Left lung (tissue), 10 donors: Measurements from ENCODE around the gene S100A14. TPM values are rescaled to one million over a fixed set of nuclear protein-coding genes. Genes with fewer than 3 reads are reported as not detected.
"Not testable (repeated sequence)": the region's sequence is repeated elsewhere in the genome, so short reads cannot be mapped to it uniquely, and the experiment has no call there.

Source experiments
- ATAC-seq: fragments of 200-7000 bp; cut with Tn5 transposase; one replicate; pipeline ENCODE4 v1.9.1; 2020; ENCODE audit warnings: moderate library complexity
- DNase-seq, 4 donors: peaks; one replicate each; pipeline ENCODE4 v3.0.0-alpha.2; 2013 to 2020
- H3K27ac ChIP-seq, 2 donors: fragments of 200-600 bp; sonication (generic) in 1 of 2; one replicate each; pipeline versions ENCODE4 v1.5.0 to v1.8.0; 2020 to 2021
- H3K27me3 ChIP-seq, 2 donors: fragments of 200-600 bp; sonication (generic) in 1 of 2; one replicate each; pipeline versions ENCODE4 v1.5.0 to v1.8.0; 2020 to 2021
- H3K36me3 ChIP-seq, 2 donors: fragments of 200-600 bp; sonication (generic) in 1 of 2; one replicate each; pipeline versions ENCODE4 v1.5.0 to v1.8.0; 2020 to 2021
- H3K4me1 ChIP-seq, 2 donors: fragments of 200-600 bp; one replicate each; pipeline ENCODE4 v1.8.0; 2021
- H3K4me3 ChIP-seq, 2 donors: fragments of 200-600 bp; sonication (generic) in 1 of 2; one replicate each; pipeline versions ENCODE4 v1.5.0 to v1.8.0; 2020 to 2021; ENCODE audit warnings: mild to moderate bottlenecking in 1 of 2
- H3K9me3 ChIP-seq, 2 donors: fragments of 200-600 bp; sonication (generic) in 1 of 2; one replicate each; pipeline versions ENCODE4 v1.5.0 to v1.8.0; 2020 to 2021
- CTCF ChIP-seq, 2 donors: fragments of 200-600 bp; sonication (generic) in 1 of 2; IDR thresholded peaks; one replicate each; pipeline versions ENCODE4 v1.5.0 to v1.8.0; 2021; ENCODE audit warnings: antibody characterized with exemption in 2 of 2
- intact Hi-C, 2 donors: fragments of 100-400 bp; cut with DNase I; formaldehyde crosslinking; loops; one replicate each; pipeline versions ENCODE4 v1.11.2 to v1.14.2; 2022
- polyA plus RNA-seq, 6 donors: library from polyadenylated mRNA; unstranded; fragments of 120-200 nt; gene quantifications; one replicate each; pipeline ENCODE4 v1.2.1, GENCODE V29; 2013; ENCODE audit not compliant: insufficient read length in 6 of 6
- total RNA-seq, 2 donors: library from RNA; stranded (reverse); fragmentation: NEBNext Ultra II Directional; extraction: Animal tissue kit (Norgen Biotek cat#: 25700); gene quantifications; one replicate each; pipeline ENCODE4 v1.2.1, GENCODE V29; 2021
- donor health status: DM: no; HTN: yes; CAD: no.
- donor health status: DM: no; HTN: no; CAD: no.

The S100A14 gene
- total and polyA plus RNA-seq, 8 donors = 94.9 to 179 (median 144) TPM

GRCh38 chr1:153583976-153584375, 32.1 kb downstream of the S100A14 start:
- Histone ChIP-seq H3K36me3 (no peaks in the 10 kb centered on the region), H3K9me3 (no peaks in the 10 kb centered on the region), H3K27me3 (no peaks in the 10 kb centered on the region), H3K4me3 (no peak overlapping the region), H3K27ac (no peak overlapping the region), H3K4me1 (no peaks in the 10 kb centered on the region)
- intact Hi-C loops = no loop called here
- no peak for TF ChIP-seq CTCF (IDR thresholded peaks at IDR 0.05)
- ATAC-seq = no peak
- DNase-seq = no peak

- intact Hi-C loops, H3K9me3 ChIP-seq, ATAC-seq: not testable (repeated sequence)
Measured at GRCh38 chr1:153583514-153583913, 32.6 kb downstream of the S100A14 start.

GRCh38 chr1:153582836-153583235, 33.3 kb downstream of the S100A14 start:
- H3K9me3 ChIP-seq, H3K27ac ChIP-seq, DNase-seq, H3K4me3 ChIP-seq, H3K4me1 ChIP-seq, H3K27me3 ChIP-seq, ATAC-seq, H3K36me3 ChIP-seq, intact Hi-C loops: not testable (repeated sequence)

More at GRCh38 chr1:153583514-153583913, 32.6 kb downstream of the S100A14 start:
- H3K27ac ChIP-seq, H3K27me3 ChIP-seq, H3K36me3 ChIP-seq, H3K4me1 ChIP-seq, H3K4me3 ChIP-seq, DNase-seq: not testable (repeated sequence)

GRCh38 chr1:153578936-153579335, 37.2 kb downstream of the S100A14 start:
- intact Hi-C loops = no loop called here
- ATAC-seq = no peak

DNA sequence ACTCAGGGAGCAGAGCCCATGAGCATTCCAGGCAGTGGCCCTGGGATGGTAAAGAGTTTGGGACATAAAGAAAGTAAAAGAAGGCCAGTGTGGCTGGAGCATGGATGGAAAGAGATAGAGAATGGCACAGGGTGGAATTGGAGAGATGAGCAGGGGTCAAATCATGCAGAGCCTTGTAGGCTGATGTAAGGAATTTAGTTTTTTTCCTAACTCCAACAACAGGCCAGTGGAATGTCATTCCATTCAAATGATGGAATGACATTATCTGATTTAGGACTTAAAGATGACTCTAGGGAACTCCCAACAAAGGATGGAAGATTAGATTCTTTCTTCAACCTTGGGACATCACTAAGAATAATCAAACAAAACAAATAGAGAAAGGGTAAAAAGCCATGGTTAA, 37.6 kb downstream of the S100A14 start:
- intact Hi-C loops = no loop called here
- no peak for DNase-seq
- Histone ChIP-seq H3K27me3 (no peaks in the 10 kb centered on the region), H3K36me3 (no peaks in the 10 kb centered on the region), H3K4me1 (peaks cover 0 to 10% of the 10 kb centered on the region in 2 donors), H3K27ac (no peak overlapping the region), H3K9me3 (no peaks in the 10 kb centered on the region), H3K4me3 (no peak overlapping the region)
- no peak for ATAC-seq
- no peak for TF ChIP-seq CTCF (IDR thresholded peaks at IDR 0.05)

More at GRCh38 chr1:153578936-153579335, 37.2 kb downstream of the S100A14 start:
- Histone ChIP-seq H3K4me3 (no peak overlapping the region), H3K27me3 (no peaks in the 10 kb centered on the region), H3K9me3 (no peaks in the 10 kb centered on the region), H3K4me1 (peaks cover 0 to 6% of the 10 kb centered on the region in 2 donors), H3K36me3 (no peaks in the 10 kb centered on the region), H3K27ac (no peak overlapping the region)
- no peak for DNase-seq
- no peak for TF ChIP-seq CTCF (IDR thresholded peaks at IDR 0.05)

DNA sequence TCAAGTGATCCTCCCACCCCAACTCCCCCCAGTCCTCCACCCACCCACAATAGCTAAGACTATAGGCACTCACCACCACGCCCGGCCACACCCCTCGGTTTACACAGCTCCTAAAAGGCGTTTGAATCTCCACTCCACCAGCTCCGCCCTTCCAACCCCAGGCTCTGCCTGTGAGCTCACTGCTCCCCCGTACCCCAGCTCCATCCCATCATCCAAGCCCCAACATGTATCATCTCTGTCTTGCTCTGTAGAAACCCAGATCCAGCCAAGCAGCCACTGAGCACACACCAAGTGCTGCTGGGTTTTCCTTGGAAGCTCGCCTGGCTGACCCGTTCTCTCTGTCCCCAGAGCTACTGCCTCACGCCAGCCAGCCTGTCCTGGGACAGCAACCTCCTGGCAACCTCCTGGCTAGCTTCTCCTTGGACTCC, 38.5 kb downstream of the S100A14 start:
- no peak for TF ChIP-seq CTCF (IDR thresholded peaks at IDR 0.05)
- peaks cover 4 to 19% of the 10 kb centered on the region in 2 donors for H3K4me1 ChIP-seq
- ATAC-seq (peak; percentile 68), DNase-seq (no peak)
- H3K36me3 ChIP-seq = no peaks in the 10 kb centered on the region
- no peak overlapping the region for H3K27ac ChIP-seq
- no peaks in the 10 kb centered on the region for H3K9me3 ChIP-seq
- H3K4me3 ChIP-seq = no peak overlapping the region
- no peaks in the 10 kb centered on the region for H3K27me3 ChIP-seq
- intact Hi-C loops = no loop called here
